ENCODE results near the gene LRRC8D. TPM values are rescaled to one million over a fixed set of nuclear protein-coding genes. Genes with fewer than 3 reads are reported as not detected.

Gene LRRC8D
- total RNA-seq, 2 experiments from 2014 or later, result 23.9 to 25.7 TPM

DNA sequence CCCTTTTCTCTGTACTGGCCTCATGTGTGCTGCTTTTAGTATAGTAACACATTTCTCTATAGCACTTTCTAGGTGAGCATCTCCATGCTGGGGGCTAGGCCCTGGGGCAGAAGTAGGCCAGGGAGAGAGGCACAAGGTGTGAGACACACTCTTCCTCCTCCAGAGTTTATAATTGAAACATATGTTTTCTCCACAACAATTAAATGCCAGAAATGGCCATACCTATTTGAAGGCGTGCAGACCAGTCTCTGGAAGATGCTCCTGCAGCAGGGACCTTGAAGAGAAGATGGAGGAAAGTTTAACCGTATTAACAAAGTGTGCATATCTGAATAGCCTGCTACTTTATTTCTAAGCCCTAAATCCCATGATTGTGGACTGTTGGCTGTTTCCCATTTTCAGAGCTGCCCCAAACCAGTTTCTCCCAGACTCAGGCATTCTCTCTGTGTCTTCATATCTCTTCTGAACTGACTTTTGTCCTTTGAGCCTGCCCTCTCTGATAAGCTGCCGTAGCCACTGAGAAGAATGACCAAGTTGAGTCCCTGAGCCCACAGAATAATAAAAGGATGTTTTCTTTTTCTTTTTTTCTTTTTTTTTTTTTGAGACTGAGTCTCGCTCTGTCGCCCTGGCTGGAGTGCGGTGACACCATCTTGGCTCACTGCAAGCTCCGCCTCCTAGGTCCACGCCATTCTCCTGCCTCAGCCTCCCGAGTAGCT lies 81.3 kb downstream of the LRRC8D start:
- H3K27ac Mint-ChIP-seq, result no peak overlapping the region
- peaks cover 16% of the 10 kb centered on the region for H3K4me1 Mint-ChIP-seq (ENCODE audit: low read depth)
- H3K36me3 Mint-ChIP-seq (ENCODE audit: low read depth), result peaks cover 15% of the 10 kb centered on the region
- no peaks in the 10 kb centered on the region for H3K9me3 Mint-ChIP-seq (ENCODE audit: insufficient read depth)
- ATAC-seq (no peak), DNase-seq (no peak)
- ChIA-PET CTCF (no interaction called here), POLR2A (no interaction called here)
- H3K27me3 Mint-ChIP-seq (ENCODE audit: low read depth), result no peaks in the 10 kb centered on the region
- no peak overlapping the region for H3K4me3 Mint-ChIP-seq

- peaks cover 23% of the 10 kb centered on the region for H3K4me1 Mint-ChIP-seq (ENCODE audit: low read depth)
- no peak overlapping the region for H3K4me3 Mint-ChIP-seq
- no peak overlapping the region for H3K27ac Mint-ChIP-seq
- H3K36me3 Mint-ChIP-seq (ENCODE audit: low read depth), result peaks cover 20% of the 10 kb centered on the region
- no peaks in the 10 kb centered on the region for H3K27me3 Mint-ChIP-seq (ENCODE audit: low read depth)
- CTCF ChIA-PET, result no interaction called here
- POLR2A ChIA-PET, result no interaction called here
- DNase-seq (no peak), ATAC-seq (no peak)
- no peaks in the 10 kb centered on the region for H3K9me3 Mint-ChIP-seq (ENCODE audit: insufficient read depth)
Measured at GRCh38 chr1:89903550-89903949, 82.7 kb downstream of the LRRC8D start.

GRCh38 chr1:89904219-89904980 lies 83.6 kb downstream of the LRRC8D start:
- POLR2A ChIA-PET, result no interaction called here
- H3K36me3 Mint-ChIP-seq (ENCODE audit: low read depth), result peaks cover 21% of the 10 kb centered on the region
- H3K27me3 Mint-ChIP-seq (ENCODE audit: low read depth), result no peaks in the 10 kb centered on the region
- no peak overlapping the region for H3K4me3 Mint-ChIP-seq
- no peak overlapping the region for H3K27ac Mint-ChIP-seq
- CTCF ChIA-PET, result interaction anchor here (1.5 kb wide), 1 partner anchor 28 kb away, joined by 3 read pairs; no protein-coding TSS in a partner anchor
- H3K4me1 Mint-ChIP-seq (ENCODE audit: low read depth), result peaks cover 29% of the 10 kb centered on the region
- ATAC-seq (no peak), DNase-seq (no peak)
- H3K9me3 Mint-ChIP-seq (ENCODE audit: insufficient read depth), result no peaks in the 10 kb centered on the region

DNA sequence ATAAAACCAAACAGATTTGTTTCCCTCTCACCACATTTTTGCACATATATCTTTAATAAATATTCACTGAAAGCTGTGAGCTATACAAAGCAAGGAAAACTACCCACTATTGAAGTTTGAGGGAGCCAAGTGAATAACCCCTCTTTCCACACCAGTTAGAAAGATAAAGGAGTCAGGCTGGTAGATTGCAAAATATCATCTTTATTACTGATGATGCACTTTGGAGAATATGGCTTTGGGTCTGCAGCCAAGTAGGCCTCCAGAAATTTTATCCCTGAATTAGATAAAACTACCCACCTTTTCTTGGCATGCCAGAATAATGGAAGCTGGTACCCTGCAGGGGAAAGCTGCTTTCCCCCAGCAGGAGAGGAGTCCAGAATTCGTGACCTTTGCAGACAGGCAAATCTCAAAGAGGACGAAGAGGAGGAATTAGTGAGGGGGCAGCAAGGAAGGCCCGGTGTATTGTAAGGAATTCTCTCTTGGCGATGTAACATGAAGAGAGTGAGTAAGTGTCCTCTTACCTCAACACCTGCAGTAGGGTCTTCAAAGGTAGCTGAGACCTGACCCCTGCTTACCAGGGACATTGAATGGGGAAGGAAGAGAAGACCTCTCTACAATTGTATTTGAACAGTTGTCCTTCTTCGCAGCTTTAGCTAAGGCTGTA lies 84.7 kb downstream of the LRRC8D start:
- Mint-ChIP-seq H3K4me3 (no peak overlapping the region), H3K36me3 (ENCODE audit: low read depth) (peaks cover 17% of the 10 kb centered on the region), H3K4me1 (ENCODE audit: low read depth) (peaks cover 29% of the 10 kb centered on the region), H3K27ac (no peak overlapping the region), H3K27me3 (ENCODE audit: low read depth) (no peaks in the 10 kb centered on the region), H3K9me3 (ENCODE audit: insufficient read depth) (no peaks in the 10 kb centered on the region)
- ChIA-PET CTCF (interaction anchor here (1.5 kb wide), 1 partner anchor 29 kb away, joined by 3 read pairs; no protein-coding TSS in a partner anchor), POLR2A (no interaction called here)
- ATAC-seq, result no peak
- DNase-seq, result no peak

GRCh38 chr1:89906088-89906487 lies 85.3 kb downstream of the LRRC8D start:
- Mint-ChIP-seq H3K4me1 (ENCODE audit: low read depth) (peaks cover 29% of the 10 kb centered on the region), H3K4me3 (no peak overlapping the region), H3K36me3 (ENCODE audit: low read depth) (peaks cover 17% of the 10 kb centered on the region), H3K9me3 (ENCODE audit: insufficient read depth) (no peaks in the 10 kb centered on the region), H3K27me3 (ENCODE audit: low read depth) (no peaks in the 10 kb centered on the region), H3K27ac (no peak overlapping the region)
- POLR2A ChIA-PET, result no interaction called here
- CTCF ChIA-PET, result no interaction called here
- DNase-seq (no peak), ATAC-seq (no peak)

DNA sequence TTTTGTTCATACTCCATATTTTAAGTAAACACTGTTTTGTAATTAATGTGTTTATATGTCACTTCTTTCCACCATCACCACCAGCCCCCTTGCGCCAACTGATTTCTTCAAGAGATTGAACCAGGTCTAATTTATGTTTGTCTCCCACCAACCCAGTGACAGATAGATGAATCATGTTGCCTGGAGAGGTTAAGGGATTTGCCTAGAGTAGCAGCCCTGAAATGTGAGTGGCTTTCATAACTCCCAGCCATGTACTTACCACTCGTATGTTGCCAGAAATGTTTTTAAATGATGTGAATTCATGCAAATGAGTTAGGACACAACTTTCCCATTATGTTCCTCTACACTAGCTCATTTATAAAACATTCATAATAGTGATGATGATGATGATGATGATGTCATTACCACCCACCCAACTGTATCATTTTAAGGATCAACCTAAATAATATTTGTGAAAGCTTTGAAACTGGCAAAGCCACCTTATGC lies 86.9 kb downstream of the LRRC8D start:
- Mint-ChIP-seq H3K27ac (peak overlapping the region; percentile 33), H3K4me1 (ENCODE audit: low read depth) (peaks cover 30% of the 10 kb centered on the region), H3K4me3 (no peak overlapping the region), H3K27me3 (ENCODE audit: low read depth) (no peaks in the 10 kb centered on the region), H3K36me3 (ENCODE audit: low read depth) (peaks cover 17% of the 10 kb centered on the region), H3K9me3 (ENCODE audit: insufficient read depth) (no peaks in the 10 kb centered on the region)
- ChIA-PET POLR2A (no interaction called here), CTCF (no interaction called here)
- no peak for ATAC-seq
- DNase-seq, result no peak

DNA sequence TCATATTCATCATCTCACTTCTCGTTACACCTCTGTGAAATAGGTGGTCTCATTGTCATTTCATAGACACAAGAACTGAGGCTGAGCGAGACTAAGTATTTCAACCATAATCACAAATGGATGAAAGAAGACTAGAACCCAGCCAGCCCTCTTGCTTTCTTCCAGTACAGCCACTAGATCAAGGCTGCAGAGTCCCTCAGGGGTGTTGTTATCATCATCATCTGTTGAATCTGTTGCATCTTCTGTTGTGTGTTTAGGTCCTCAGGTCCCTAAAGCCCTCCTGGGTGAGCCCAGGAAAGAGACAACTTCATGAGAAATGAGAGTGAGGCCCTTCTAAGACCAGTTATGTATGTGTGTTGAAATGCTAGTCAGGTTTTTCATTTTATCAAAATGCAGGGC lies 87.4 kb downstream of the LRRC8D start:
- DNase-seq, result no peak
- POLR2A ChIA-PET, result no interaction called here
- CTCF ChIA-PET, result interaction anchor here (0.6 to 1.3 kb wide), 3 partner anchors 11 to 254 kb away, joined by 3 read pairs; no protein-coding TSS in a partner anchor
- Mint-ChIP-seq H3K9me3 (ENCODE audit: insufficient read depth) (no peaks in the 10 kb centered on the region), H3K4me1 (ENCODE audit: low read depth) (peaks cover 35% of the 10 kb centered on the region), H3K4me3 (no peak overlapping the region), H3K27me3 (ENCODE audit: low read depth) (no peaks in the 10 kb centered on the region), H3K36me3 (ENCODE audit: low read depth) (peaks cover 17% of the 10 kb centered on the region), H3K27ac (no peak overlapping the region)
- ATAC-seq, result no peak

DNA sequence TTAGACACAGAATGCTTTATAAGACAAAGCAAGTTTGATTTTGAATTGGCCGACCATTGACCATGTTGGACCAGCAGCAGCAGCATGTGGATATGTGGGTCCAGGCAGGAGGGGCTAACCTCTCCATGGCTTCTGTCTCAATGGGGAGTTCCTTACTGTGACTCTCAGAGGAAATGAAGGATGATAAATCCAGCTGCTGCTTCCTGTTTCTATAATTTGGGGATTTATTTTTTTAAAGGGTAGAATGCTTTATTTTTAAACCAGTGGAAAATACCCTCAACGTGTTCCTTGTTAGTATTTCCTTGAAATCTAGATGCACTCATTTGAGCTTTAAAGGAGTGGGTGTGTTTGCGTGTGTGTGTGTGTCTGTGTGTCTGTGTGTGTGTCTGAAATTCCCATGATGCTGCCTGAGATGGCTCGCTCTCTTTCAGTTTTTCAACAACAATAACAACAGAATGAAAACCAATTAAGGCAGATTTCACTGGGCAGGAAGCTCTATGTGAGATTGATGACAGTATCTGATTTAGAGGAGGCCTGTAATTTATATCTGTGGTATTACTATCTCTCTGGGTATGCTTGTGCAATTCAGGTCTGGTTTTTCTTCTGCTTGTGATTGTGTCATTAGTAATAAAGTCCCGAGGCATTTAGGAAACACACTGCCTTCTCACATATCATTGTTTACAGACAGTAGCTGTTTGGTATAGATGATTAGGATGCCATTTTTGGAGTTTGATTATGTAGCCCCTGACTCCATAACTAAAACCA lies 88.0 kb downstream of the LRRC8D start:
- no peak overlapping the region for H3K27ac Mint-ChIP-seq
- no peaks in the 10 kb centered on the region for H3K9me3 Mint-ChIP-seq (ENCODE audit: insufficient read depth)
- ATAC-seq, result no peak
- H3K4me3 Mint-ChIP-seq, result no peak overlapping the region
- CTCF ChIA-PET, result interaction anchor here (0.6 to 1.3 kb wide), 4 partner anchors 9 to 254 kb away, joined by 3 read pairs; no protein-coding TSS in a partner anchor
- no peak for DNase-seq
- H3K27me3 Mint-ChIP-seq (ENCODE audit: low read depth), result no peaks in the 10 kb centered on the region
- peaks cover 17% of the 10 kb centered on the region for H3K36me3 Mint-ChIP-seq (ENCODE audit: low read depth)
- POLR2A ChIA-PET, result no interaction called here
- H3K4me1 Mint-ChIP-seq (ENCODE audit: low read depth), result peaks cover 36% of the 10 kb centered on the region

GRCh38 chr1:89910268-89910667 lies 89.4 kb downstream of the LRRC8D start:
- no peaks in the 10 kb centered on the region for H3K27me3 Mint-ChIP-seq (ENCODE audit: low read depth)
- H3K36me3 Mint-ChIP-seq (ENCODE audit: low read depth), result peaks cover 15% of the 10 kb centered on the region
- H3K4me3 Mint-ChIP-seq, result no peak overlapping the region
- ChIA-PET POLR2A (no interaction called here), CTCF (no interaction called here)
- H3K9me3 Mint-ChIP-seq (ENCODE audit: insufficient read depth), result no peaks in the 10 kb centered on the region
- DNase-seq, result no peak
- H3K27ac Mint-ChIP-seq, result no peak overlapping the region
- no peak for ATAC-seq
- H3K4me1 Mint-ChIP-seq (ENCODE audit: low read depth), result peaks cover 31% of the 10 kb centered on the region

- ATAC-seq (no peak), DNase-seq (no peak)
- no peaks in the 10 kb centered on the region for H3K27me3 Mint-ChIP-seq (ENCODE audit: low read depth)
- ChIA-PET CTCF (interaction anchor here (1.0 kb wide), 1 partner anchor 67 kb away, joined by 4 read pairs; no protein-coding TSS in a partner anchor), POLR2A (no interaction called here)
- H3K4me3 Mint-ChIP-seq, result no peak overlapping the region
- H3K27ac Mint-ChIP-seq, result no peak overlapping the region
- no peaks in the 10 kb centered on the region for H3K9me3 Mint-ChIP-seq (ENCODE audit: insufficient read depth)
- peaks cover 31% of the 10 kb centered on the region for H3K4me1 Mint-ChIP-seq (ENCODE audit: low read depth)
- H3K36me3 Mint-ChIP-seq (ENCODE audit: low read depth), result peaks cover 10% of the 10 kb centered on the region
Measured at GRCh38 chr1:89910780-89911179, 89.9 kb downstream of the LRRC8D start.

GRCh38 chr1:89911191-89911991 lies 90.6 kb downstream of the LRRC8D start:
- DNase-seq (no peak), ATAC-seq (no peak)
- ChIA-PET POLR2A (no interaction called here), CTCF (interaction anchor here (0.8 to 1.0 kb wide), 3 partner anchors 12 to 75 kb away, joined by 3 to 4 read pairs (median 4); no protein-coding TSS in a partner anchor)
- H3K9me3 Mint-ChIP-seq (ENCODE audit: insufficient read depth), result no peaks in the 10 kb centered on the region
- no peak overlapping the region for H3K4me3 Mint-ChIP-seq
- H3K4me1 Mint-ChIP-seq (ENCODE audit: low read depth), result peaks cover 26% of the 10 kb centered on the region
- no peaks in the 10 kb centered on the region for H3K27me3 Mint-ChIP-seq (ENCODE audit: low read depth)
- peaks cover 10% of the 10 kb centered on the region for H3K36me3 Mint-ChIP-seq (ENCODE audit: low read depth)
- no peak overlapping the region for H3K27ac Mint-ChIP-seq

All from activated CD8-positive, alpha-beta T cell treated with anti-CD3 and anti-CD28 coated beads, Interleukin-2, amount 10 ng/mL, durations not matched to agents 7 days and 5 days (primary cell).